Neuronal stem cell (in vitro differentiated cells): ENCODE measurements around the gene SSBP4.
A peak's percentile ranks its signal among the peaks of the same experiment; 100 is the strongest.

Source experiments
- DNase-seq: peaks from one replicate; pipeline ENCODE4 v3.0.0-alpha.2; 2013; ENCODE audit warnings: low spot score
- H2AFZ ChIP-seq: one replicate; pipeline ENCODE4 v1.6.1; 2013; ENCODE audit warnings: mild to moderate bottlenecking, low read length, inconsistent platforms
- H2AK5ac ChIP-seq: 2 replicates; pipeline ENCODE4 v1.6.1; 2013; ENCODE audit warnings: low read depth, mild to moderate bottlenecking, inconsistent platforms, low read length, moderate library complexity, mixed read lengths
- H2BK120ac ChIP-seq: 2 replicates; pipeline ENCODE4 v1.6.1; 2013; ENCODE audit warnings: low read depth, mild to moderate bottlenecking, inconsistent platforms, low read length, moderate library complexity, mixed read lengths
- H2BK12ac ChIP-seq: one replicate; pipeline ENCODE4 v1.6.1; 2013; ENCODE audit warnings: low read length, inconsistent platforms
- H2BK15ac ChIP-seq: 2 replicates; pipeline ENCODE4 v1.6.1; 2013; ENCODE audit warnings: mild to moderate bottlenecking, low read length, inconsistent platforms, mixed read lengths
- H2BK5ac ChIP-seq: one replicate; pipeline ENCODE4 v1.6.1; 2013; ENCODE audit warnings: inconsistent platforms, mild to moderate bottlenecking, low read length, moderate library complexity
- H3K14ac ChIP-seq: one replicate; pipeline ENCODE4 v1.6.1; 2013; ENCODE audit warnings: low read length, inconsistent platforms
- H3K18ac ChIP-seq: 2 replicates; pipeline ENCODE4 v1.6.1; 2013; ENCODE audit warnings: low read length, inconsistent platforms
- H3K23ac ChIP-seq: 2 replicates; pipeline ENCODE4 v1.6.1; 2013; ENCODE audit warnings: low read depth, mild to moderate bottlenecking, mixed read lengths, low read length, inconsistent platforms; ENCODE audit not compliant: poor library complexity
- H3K27ac ChIP-seq: replicated peaks from 3 replicates; pipeline ENCODE4 v1.5.1; 2013; ENCODE audit warnings: low read length, inconsistent platforms
- H3K27me3 ChIP-seq, 3 experiments: 2 replicates each; pipeline ENCODE4 v1.6.1; 2013; ENCODE audit warnings: low read length in 3 of 3, mild to moderate bottlenecking in 2 of 3, inconsistent platforms in 1 of 3, low read depth in 1 of 3, mixed read lengths in 1 of 3, moderate library complexity in 1 of 3; ENCODE audit not compliant: control insufficient read depth in 3 of 3, insufficient read depth in 3 of 3
- H3K36me3 ChIP-seq, 2 donors: replicated peaks in 1 of 2; 2 replicates each; pipeline ENCODE4 v1.6.1; 2013; ENCODE audit warnings: low read length in 2 of 2; ENCODE audit not compliant: control insufficient read depth in 2 of 2, insufficient read depth in 2 of 2
- H3K4ac ChIP-seq: 2 replicates; pipeline ENCODE4 v1.6.1; 2013; ENCODE audit warnings: inconsistent platforms, mild to moderate bottlenecking, low read length, moderate library complexity
- H3K4me1 ChIP-seq, 2 donors: 1 replicate in 1 of 2; 2 replicates in 1 of 2; pipeline ENCODE4 v1.6.1; 2013; ENCODE audit warnings: low read length in 2 of 2, low read depth in 1 of 2; ENCODE audit not compliant: control insufficient read depth in 2 of 2, insufficient read depth in 1 of 2
- H3K4me2 ChIP-seq: one replicate; pipeline ENCODE4 v1.6.1; 2013; ENCODE audit warnings: mild to moderate bottlenecking, low read length, inconsistent platforms; ENCODE audit not compliant: insufficient read depth, poor library complexity, severe bottlenecking
- H3K4me3 ChIP-seq, 2 donors: 2 replicates each; pipeline ENCODE4 v1.5.1; 2013; ENCODE audit warnings: low read length in 2 of 2, mild to moderate bottlenecking in 2 of 2, inconsistent platforms in 1 of 2, moderate library complexity in 1 of 2
- H3K79me1 ChIP-seq: one replicate; pipeline ENCODE4 v1.6.1; 2013; ENCODE audit warnings: low read depth, mild to moderate bottlenecking, inconsistent platforms, low read length, moderate library complexity
- H3K9ac ChIP-seq: one replicate; pipeline ENCODE4 v1.6.1; 2013; ENCODE audit warnings: mild to moderate bottlenecking, low read depth, low read length, inconsistent platforms; ENCODE audit not compliant: poor library complexity
- H3K9me3 ChIP-seq, 2 donors: replicated peaks in 1 of 2; 2 replicates each; pipeline versions ENCODE3 to v1.6.1; 2013; ENCODE audit warnings: low read length in 2 of 2, mild to moderate bottlenecking in 2 of 2, inconsistent platforms in 1 of 2, low read depth in 1 of 2, mixed read lengths in 1 of 2, moderate library complexity in 1 of 2; ENCODE audit not compliant: control insufficient read depth in 2 of 2, insufficient read depth in 1 of 2
- H4K8ac ChIP-seq: one replicate; pipeline ENCODE4 v1.6.1; 2013; ENCODE audit warnings: low read depth, mild to moderate bottlenecking, inconsistent platforms, low read length, moderate library complexity
- H4K91ac ChIP-seq: one replicate; pipeline ENCODE4 v1.6.1; 2013; ENCODE audit warnings: low read length, low read depth, mild to moderate bottlenecking, inconsistent platforms; ENCODE audit not compliant: poor library complexity
- WGBS, 2 donors: extraction: QIAGEN DNeasy Blood & Tissue Kit; methylation state at CpG; one replicate each; pipeline ENCODE4 v1.1.7; 2013; ENCODE audit warnings: missing lambda C conversion rate in 2 of 2, mixed read lengths in 1 of 2; ENCODE audit not compliant: insufficient read length in 2 of 2, insufficient replicate concordance in 1 of 2; ENCODE audit errors: extremely low coverage in 2 of 2; 5-methylcytosine and 5-hydroxymethylcytosine counted together

SSBP4 gene

DNA sequence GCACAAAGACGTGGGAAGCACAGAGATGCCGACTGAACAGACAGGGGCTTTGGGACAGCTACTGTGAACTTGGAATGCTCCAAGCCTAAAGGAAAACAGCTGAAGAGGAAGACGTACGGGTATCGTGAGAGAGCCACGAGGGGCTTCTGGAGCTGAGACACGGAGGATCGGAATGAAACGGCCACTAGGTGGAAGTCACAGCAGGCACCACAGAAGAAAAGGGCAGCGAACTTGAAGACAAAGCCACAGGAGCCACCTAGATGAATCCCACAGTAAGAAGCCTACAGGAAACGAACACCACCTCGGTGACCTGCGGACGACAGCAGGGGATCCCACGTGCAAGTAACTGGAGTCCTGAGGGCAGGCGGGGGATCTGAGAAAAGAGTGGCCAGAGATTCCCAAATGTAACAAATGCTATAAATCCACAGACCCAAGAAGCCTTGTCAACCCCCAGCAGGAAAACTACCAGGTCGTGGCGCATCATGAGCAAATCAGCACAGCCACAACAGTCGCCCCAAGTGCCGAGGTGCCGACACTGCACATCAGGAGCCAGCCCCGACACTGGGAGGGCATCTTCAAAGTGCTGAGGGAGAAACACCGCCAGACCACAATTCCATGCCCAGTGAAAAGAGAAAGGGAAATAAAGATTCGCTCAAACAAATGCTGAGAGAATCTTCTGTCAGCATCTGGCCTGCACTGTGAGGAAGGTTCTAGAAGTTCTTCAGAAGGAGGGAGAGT lies 58.0 kb downstream of the SSBP4 start:
- no peak overlapping the region for H4K91ac ChIP-seq
- no peak for DNase-seq
- no peak overlapping the region for H3K18ac ChIP-seq
- H3K4ac ChIP-seq, result no peak overlapping the region
- no peak overlapping the region for H2BK12ac ChIP-seq
- H3K36me3 ChIP-seq, result no peaks in the 10 kb centered on the region
- H3K23ac ChIP-seq, result no peak overlapping the region
- no peak overlapping the region for H3K14ac ChIP-seq
- no peak overlapping the region for H2AK5ac ChIP-seq
- WGBS, 2 donors, result no CpG with 5 or more reads among the region's 24 CpGs
- H2BK5ac ChIP-seq, result no peak overlapping the region
- H3K79me1 ChIP-seq, result peaks cover 15% of the 10 kb centered on the region
- no peak overlapping the region for H3K4me3 ChIP-seq
- no peak overlapping the region for H3K4me2 ChIP-seq
- H4K8ac ChIP-seq, result no peak overlapping the region
- no peaks in the 10 kb centered on the region for H3K27me3 ChIP-seq
- H2BK15ac ChIP-seq, result no peak overlapping the region
- H3K4me1 ChIP-seq, result peaks cover 0 to 6% of the 10 kb centered on the region in 2 donors
- H3K27ac ChIP-seq, result no peak overlapping the region
- peaks cover 2 to 15% of the 10 kb centered on the region in 2 donors for H3K9me3 ChIP-seq
- no peak overlapping the region for H3K9ac ChIP-seq
- H2AFZ ChIP-seq, result no peak overlapping the region
- H2BK120ac ChIP-seq, result no peak overlapping the region

DNA sequence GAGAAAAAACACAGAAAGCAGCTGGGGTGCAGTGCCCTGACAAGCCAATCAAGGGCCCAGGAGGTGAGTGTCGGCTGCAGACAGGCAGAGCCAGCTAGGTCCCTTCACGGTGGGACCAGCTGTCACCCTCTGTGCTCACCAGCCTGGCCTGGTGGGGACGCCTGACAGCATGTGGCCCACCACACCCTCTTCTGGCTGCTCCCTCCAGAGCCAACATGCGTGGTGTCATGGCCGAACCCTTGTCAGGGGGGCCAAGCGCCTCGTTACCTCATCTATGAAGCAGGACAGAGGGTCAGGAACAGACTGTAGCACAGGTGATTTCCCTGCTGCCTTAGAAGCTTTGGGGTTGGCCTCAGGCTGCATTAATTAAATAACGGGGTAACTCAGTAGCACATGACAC lies 58.8 kb downstream of the SSBP4 start:
- no peak overlapping the region for H3K4me2 ChIP-seq
- no peak overlapping the region for H4K91ac ChIP-seq
- no peaks in the 10 kb centered on the region for H3K27me3 ChIP-seq
- no peak for DNase-seq
- no peak overlapping the region for H3K9ac ChIP-seq
- no peak overlapping the region for H2AK5ac ChIP-seq
- H3K4me1 ChIP-seq, result peaks cover 0 to 3% of the 10 kb centered on the region in 2 donors
- H3K14ac ChIP-seq, result no peak overlapping the region
- peaks cover 2 to 15% of the 10 kb centered on the region in 2 donors for H3K9me3 ChIP-seq
- no peak overlapping the region for H3K4me3 ChIP-seq
- no peaks in the 10 kb centered on the region for H3K36me3 ChIP-seq
- no peak overlapping the region for H3K23ac ChIP-seq
- H2BK5ac ChIP-seq, result no peak overlapping the region
- whole genome bisulfite sequencing, 2 donors, result no CpG with 5 or more reads among the region's 8 CpGs
- no peak overlapping the region for H2BK120ac ChIP-seq
- H4K8ac ChIP-seq, result no peak overlapping the region
- H2AFZ ChIP-seq, result no peak overlapping the region
- peaks cover 12% of the 10 kb centered on the region for H3K79me1 ChIP-seq
- no peak overlapping the region for H3K27ac ChIP-seq
- H3K4ac ChIP-seq, result no peak overlapping the region
- no peak overlapping the region for H2BK15ac ChIP-seq
- H2BK12ac ChIP-seq, result no peak overlapping the region
- no peak overlapping the region for H3K18ac ChIP-seq

DNA sequence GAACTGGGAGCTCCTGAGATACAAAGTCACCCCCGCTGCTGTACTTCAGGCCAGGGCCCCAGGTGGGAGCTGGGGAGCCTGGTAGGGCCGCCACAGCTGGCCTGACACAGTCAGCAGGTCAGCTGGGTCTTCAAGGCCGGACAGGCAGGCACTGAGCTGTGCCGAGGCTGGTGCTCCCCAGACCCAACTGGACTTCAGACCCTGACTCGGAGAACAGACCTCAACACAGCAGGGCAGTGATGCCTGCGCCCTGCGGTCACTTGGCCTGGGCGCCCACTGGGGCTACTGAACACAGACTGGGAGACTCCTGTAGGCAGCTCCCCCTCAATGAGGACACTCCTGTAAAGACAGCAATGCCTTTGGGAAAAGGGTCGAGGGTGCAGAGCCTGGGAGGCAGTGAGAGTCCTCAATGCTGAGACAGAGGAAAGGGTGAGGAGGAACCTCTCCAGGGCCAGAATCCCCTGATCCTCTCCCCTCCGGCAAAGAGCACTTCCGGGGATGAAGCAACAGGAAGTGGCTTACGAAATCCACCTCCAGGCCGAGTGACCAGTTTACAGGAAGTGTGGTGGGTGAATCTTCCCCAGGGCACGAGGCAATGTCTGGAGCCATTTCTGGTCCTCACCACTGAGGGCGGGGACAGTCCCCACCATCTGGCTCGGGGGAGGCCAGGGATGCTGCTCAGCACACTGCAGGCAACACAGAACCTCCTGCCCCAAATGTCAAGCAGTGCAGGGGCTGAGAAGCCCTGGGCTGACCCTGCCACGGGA lies 59.5 kb downstream of the SSBP4 start:
- H2BK15ac ChIP-seq, result no peak overlapping the region
- H3K27ac ChIP-seq, result no peak overlapping the region
- H3K36me3 ChIP-seq, result no peaks in the 10 kb centered on the region
- no peak overlapping the region for H2AFZ ChIP-seq
- H3K18ac ChIP-seq, result no peak overlapping the region
- no peak for DNase-seq
- no CpG with 5 or more reads among the region's 17 CpGs for WGBS, 2 donors
- H2BK120ac ChIP-seq, result no peak overlapping the region
- no peak overlapping the region for H3K14ac ChIP-seq
- no peak overlapping the region for H3K4me2 ChIP-seq
- H4K8ac ChIP-seq, result no peak overlapping the region
- peaks cover 2 to 15% of the 10 kb centered on the region in 2 donors for H3K9me3 ChIP-seq
- H2BK12ac ChIP-seq, result no peak overlapping the region
- no peaks in the 10 kb centered on the region for H3K27me3 ChIP-seq
- H4K91ac ChIP-seq, result no peak overlapping the region
- H3K9ac ChIP-seq, result no peak overlapping the region
- H2AK5ac ChIP-seq, result no peak overlapping the region
- no peak overlapping the region for H2BK5ac ChIP-seq
- peaks cover 0 to 5% of the 10 kb centered on the region in 2 donors for H3K4me1 ChIP-seq
- H3K4me3 ChIP-seq, result no peak overlapping the region
- peaks cover 13% of the 10 kb centered on the region for H3K79me1 ChIP-seq
- no peak overlapping the region for H3K4ac ChIP-seq
- peak overlapping the region; percentile 8 for H3K23ac ChIP-seq

DNA sequence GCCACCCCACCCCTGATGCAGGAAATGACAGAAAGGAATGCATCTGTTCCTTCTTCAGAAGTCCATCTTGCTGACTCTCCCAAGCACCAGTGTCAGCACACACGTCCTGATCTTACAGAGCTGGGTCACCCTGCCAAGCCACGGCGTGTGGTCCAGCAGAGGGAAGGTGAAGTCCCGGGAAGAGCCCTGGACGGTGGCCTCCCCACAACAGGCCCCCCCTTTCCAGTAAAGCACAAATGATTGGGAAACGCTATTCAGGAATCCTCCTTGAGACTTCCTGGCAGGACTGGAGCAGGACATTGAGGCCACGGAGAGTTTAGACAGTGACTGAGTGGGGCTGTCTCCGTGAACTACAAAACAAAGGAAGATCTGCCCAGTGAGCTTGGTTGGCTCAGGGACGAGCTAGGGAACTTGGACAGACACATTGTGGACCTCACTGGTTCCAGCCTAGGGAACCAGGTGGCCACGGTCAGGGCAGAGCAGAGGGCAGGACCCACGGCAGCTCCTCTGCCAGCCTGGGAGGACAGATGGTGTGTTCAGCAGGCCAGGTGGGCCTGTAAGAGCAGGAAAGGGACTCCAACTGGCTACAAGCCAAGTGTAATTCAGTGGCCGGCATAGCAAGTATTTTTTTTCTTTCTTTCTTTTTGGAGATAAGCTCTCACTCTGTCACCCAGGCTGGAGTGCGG lies 61.0 kb downstream of the SSBP4 start:
- H2BK120ac ChIP-seq, result no peak overlapping the region
- H3K4me1 ChIP-seq, result peaks cover 0 to 9% of the 10 kb centered on the region in 2 donors
- peaks cover 2 to 15% of the 10 kb centered on the region in 2 donors for H3K9me3 ChIP-seq
- H3K4me3 ChIP-seq, result no peak overlapping the region
- peak overlapping the region; percentile 51 for H3K9ac ChIP-seq
- H2AK5ac ChIP-seq, result no peak overlapping the region
- no peak overlapping the region for H2AFZ ChIP-seq
- no peak for DNase-seq
- H4K8ac ChIP-seq, result no peak overlapping the region
- no CpG with 5 or more reads among the region's 13 CpGs for WGBS, 2 donors
- no peak overlapping the region for H2BK12ac ChIP-seq
- no peak overlapping the region for H4K91ac ChIP-seq
- H3K23ac ChIP-seq, result no peak overlapping the region
- no peak overlapping the region for H3K4me2 ChIP-seq
- H3K14ac ChIP-seq, result peak overlapping the region; percentile 47
- no peaks in the 10 kb centered on the region for H3K27me3 ChIP-seq
- H3K18ac ChIP-seq, result no peak overlapping the region
- H3K4ac ChIP-seq, result no peak overlapping the region
- no peak overlapping the region for H2BK15ac ChIP-seq
- H3K36me3 ChIP-seq, result no peaks in the 10 kb centered on the region
- H2BK5ac ChIP-seq, result no peak overlapping the region
- peaks cover 14% of the 10 kb centered on the region for H3K79me1 ChIP-seq
- H3K27ac ChIP-seq, result no peak overlapping the region
